GM19463 (cell line): ENCODE data around the gene TNIK.

Experiments
- ATAC-seq: cut with Tn5 transposase; IDR thresholded peaks from one replicate; pipeline ENCODE4 v1.9.1; 2021; ENCODE audit warnings: mild to moderate bottlenecking, moderate library complexity; ENCODE audit not compliant: unreplicated experiment

TNIK gene

DNA sequence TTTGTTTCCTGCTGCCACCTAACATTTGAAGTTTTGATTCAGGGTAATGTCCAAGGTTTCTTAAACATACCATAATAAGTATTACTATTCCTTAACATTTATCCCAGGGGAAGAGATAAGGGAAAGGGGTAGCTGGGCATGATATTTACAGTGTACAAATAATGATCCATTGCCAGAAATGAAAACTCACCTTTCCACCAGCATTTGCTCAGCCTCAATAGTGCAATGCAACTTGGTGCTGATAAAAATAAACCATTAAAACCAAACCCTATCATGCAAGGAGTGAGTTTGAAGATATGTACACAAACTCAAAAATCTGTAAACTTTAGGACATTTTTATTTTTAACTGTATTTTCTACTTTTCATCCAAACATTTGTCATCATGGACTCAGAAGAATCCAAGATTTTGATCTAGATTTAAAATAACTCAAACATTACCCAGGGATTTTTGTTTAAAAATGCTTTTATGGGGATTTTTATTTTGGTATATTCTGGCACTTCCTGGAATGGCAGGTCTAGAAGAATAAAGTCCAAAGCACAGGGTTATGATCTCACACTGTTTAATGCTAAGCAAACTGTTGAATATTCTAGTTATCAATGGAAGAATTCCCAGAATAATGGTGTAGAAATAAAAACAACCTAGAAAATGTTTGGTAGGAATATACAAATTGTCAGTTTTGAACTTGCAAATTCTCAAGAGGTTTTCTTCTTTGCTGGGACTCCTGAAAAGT, 401.2 kb downstream of the TNIK start:
- no peak for ATAC-seq

GRCh38 chr3:171058058-171058457, 402.1 kb downstream of the TNIK start:
- no peak for ATAC-seq

DNA sequence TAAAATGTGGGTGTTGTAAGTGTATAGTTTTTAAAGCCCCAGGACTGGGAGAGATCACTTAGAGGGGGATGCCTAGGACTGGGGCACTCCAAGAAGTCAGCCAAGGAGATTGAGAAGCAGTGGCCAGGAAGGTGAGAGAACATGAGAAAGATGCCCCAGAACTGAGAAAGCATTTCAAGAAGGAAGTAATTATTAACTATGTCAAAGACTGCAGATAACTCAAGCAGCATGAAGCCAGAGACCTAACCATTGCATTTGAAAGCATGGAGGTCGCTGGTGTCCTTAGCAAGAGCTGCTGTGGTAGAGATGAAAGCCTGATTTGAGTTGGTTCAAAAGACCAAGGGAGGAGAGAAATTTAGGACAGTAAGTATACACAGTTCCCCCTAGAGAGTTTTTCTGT, 403.1 kb downstream of the TNIK start:
- ATAC-seq: no peak

- ATAC-seq: no peak
Measured at GRCh38 chr3:171056528-171056927, 403.7 kb downstream of the TNIK start.

GRCh38 chr3:171055336-171056178, 404.6 kb downstream of the TNIK start:
- no peak for ATAC-seq

DNA sequence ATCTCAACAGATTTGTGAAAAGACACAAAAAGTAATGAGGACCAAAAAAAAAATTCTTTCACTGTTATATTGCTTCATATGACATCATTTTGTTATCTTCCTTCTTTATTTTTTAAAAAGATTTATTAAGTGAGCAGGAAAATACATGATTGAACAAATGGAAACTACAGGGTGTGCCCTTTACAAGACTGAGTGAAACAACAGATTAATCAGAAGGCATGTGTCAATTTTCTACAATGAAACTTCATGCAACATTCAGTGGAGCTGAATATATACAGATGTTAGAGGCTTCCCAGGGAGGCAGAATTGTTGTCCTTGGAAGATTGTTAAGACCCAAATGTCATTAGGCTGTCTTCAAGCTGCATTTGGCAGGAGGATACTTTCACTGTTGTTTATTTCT, 405.3 kb downstream of the TNIK start:
- no peak for ATAC-seq

GRCh38 chr3:171054231-171054630, 406.0 kb downstream of the TNIK start:
- ATAC-seq: no peak

GRCh38 chr3:171049861-171050444, 410.3 kb downstream of the TNIK start:
- peak; percentile 91 for ATAC-seq

DNA sequence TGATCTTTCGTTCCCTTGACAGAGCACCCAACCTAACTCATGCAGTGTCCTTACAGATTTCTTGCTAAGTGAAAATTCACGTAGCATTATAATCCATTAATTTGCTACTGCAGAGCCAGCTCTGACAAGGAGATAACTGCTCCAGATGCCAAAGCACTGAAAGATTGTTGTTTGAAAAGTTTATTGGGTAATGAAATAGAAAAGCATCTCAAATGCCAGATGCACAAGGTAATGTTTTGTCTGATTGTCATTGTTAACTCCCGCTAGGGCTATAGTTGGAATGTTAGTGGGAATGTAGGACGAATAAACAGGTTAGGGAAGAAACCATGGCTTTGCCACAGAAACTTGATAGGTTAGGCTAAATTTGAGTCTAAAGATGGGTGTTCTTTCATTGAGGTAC, 413.4 kb downstream of the TNIK start:
- no peak for ATAC-seq

GRCh38 chr3:171044835-171045793, 415.1 kb downstream of the TNIK start:
- ATAC-seq: no peak

DNA sequence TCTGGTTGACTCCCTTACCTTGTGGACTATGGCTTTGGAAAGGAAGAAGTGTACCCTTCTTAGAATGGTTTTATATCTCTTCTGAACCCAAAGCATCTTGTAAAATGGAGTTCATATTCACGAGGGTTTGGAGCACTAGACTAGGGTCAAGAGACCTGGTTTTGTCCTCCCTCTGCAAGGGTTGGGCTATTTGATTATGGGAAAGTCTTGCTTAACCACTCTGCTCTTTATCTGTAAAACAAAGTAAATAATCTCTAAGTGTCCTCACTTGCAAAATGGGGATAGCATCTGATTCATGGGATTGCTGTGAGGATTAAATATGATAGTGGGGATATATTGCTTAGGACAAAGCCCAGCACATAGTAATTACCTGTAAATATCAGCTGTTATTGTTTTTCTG, 415.8 kb downstream of the TNIK start:
- ATAC-seq: no peak

- no peak for ATAC-seq
Measured at GRCh38 chr3:171039674-171040073, 420.5 kb downstream of the TNIK start.

DNA sequence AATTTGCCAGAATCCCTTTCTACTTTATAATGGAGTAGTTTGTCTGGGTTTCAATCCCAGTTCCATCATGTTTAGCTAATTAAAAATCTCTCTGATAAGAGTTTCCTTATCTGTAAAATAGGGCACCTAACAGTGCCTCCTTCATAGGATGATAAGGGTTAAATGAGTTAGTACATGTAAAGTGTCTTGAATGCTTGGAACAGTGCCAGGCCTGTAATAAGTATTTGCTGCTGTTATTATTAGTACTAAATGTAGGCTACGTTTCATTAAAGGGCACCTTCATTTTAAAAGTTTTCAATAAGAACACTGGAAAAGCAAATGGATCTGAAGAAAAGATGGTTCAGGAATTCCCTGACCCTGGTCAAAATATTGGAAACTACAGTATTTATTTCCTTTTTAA, 421.9 kb downstream of the TNIK start:
- no peak for ATAC-seq

- no peak for ATAC-seq
Measured at GRCh38 chr3:171028779-171029232, 431.4 kb downstream of the TNIK start.

DNA sequence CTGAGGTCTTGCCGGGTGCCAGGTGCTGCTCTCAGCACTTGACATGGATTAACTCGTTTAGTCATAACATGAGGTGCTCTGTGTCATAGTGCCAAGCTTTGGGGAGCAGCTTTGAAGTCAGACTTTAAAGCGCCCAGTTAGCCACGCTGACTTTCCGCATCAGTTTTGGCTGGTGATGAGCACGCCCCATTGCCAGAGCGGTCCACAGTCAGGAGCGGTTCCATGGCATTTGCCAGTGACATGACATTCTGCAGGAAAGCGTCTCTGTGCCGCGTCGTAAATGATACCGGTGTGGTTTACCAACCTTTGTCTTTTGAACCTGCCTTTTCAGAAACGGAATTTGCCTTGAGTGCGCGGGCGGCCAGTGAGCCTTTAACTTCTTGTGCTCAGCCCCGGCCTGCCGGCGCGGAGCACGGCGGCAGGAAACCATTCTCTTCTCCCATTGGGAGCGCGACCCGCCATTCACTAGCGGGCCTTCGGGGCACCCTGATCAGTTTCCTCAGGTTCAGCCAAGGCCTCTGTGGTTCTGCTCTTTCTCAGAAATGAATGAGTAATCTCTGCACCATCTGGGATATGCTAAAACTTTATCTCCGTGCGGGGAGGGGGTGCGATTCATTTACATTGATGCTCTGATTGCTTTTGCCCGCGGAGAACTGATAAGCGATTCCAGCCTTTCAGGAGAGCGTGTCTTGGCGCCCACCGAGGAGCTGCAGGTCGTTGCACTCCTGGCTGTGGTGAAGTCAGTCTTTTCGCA, 432.0 kb downstream of the TNIK start:
- ATAC-seq: peak; percentile 79

DNA sequence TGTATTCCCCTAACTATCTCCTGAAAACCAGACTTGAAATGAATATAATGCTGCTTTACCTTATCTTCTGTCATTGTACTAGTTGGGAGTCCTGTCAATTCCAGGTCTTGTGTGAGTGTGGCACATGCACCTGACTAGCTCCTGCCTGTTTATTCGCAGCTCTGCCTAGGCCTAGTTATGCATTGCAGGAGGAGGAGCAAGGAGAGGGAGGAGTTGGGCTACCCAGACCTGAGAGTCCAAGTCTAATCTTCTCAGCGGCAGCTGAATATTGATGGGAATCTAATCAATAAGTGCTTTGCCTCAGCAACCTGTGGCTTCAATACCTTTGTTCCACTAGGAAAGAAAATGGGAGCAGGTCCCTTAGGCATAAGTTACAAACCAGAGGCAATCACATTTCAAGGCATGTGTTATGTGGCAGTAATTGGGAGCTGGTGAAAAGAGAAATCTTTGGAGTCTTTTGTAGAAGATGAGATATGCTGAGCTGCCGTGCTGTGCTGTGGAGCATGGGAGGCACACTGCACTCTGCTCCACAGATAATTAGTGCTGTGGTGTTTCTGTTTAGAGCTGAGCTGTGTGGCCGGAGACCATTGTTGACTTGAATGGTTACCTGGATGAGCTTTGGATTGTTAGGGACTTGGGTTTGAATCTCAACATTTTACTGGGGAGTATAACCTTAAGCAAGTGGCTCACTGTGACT, 433.5 kb downstream of the TNIK start, which contains the start of gene SLC2A2:
TSS of gene SLC2A2 (minus strand) at position 124 of the 697 bp plus-strand sequence. CDS start at position 74, 50 bp downstream.
- ATAC-seq: no peak

DNA sequence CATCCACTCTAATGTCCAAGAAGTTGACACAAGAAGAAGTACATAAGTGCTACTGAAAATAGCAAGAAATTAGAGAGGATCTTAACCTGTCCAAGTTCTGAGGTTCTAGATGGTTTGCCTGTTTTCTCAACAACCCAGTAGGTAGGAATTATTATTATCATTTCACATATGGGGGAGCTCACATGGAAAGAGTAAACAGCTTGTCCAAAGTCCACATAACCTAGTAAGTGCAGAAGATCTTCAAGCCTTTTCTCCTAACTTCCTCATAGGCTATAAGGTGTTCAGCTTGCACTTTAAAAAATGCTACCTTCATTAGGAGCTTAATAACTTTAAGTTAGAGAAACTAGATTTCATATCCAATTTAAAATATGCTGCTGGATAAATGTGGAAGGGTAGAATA, 436.6 kb downstream of the TNIK start:
- ATAC-seq: no peak

DNA sequence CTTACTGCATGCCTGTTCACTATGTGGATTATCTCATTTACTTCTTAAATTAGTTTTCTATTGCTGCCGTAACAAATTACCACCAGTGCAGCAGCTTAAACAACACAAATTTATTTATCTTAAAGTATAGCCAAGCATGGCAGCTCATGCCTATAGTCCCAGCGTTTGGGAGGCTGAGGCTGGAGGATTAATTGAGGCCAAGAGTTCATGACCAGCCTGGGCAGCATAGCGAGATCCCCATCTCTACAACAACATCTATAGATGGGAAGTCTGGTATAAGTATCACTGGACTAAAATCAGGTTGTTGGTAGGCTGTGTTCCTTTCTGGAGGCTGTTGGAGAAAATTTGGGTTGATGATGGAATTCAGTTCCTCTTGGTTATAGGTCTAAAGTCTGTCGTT, 438.8 kb downstream of the TNIK start:
- no peak for ATAC-seq
